ENCODE data around the gene PIGBOS1.
"Not testable (repeated sequence)": the region's sequence is repeated elsewhere in the genome, so short reads cannot be mapped to it uniquely, and the experiment has no call there.

PIGBOS1 gene

GRCh38 chr15:55290528-55291057 is 28.3 kb downstream of the PIGBOS1 start:
- peak; percentile 78 for DNase-seq

- DNase-seq = peak; percentile 70
Measured at GRCh38 chr15:55289746-55290527, 29.0 kb downstream of the PIGBOS1 start, which contains the start of gene RAB27A. RAB27A (minus strand) TSS chr15:55289813; CDS start chr15:55234934, 54,879 bp downstream.

GRCh38 chr15:55289011-55289745 is 29.7 kb downstream of the PIGBOS1 start:
- DNase-seq = peak; percentile 9

GRCh38 chr15:55288006-55288717 is 30.8 kb downstream of the PIGBOS1 start:
- no peak for DNase-seq

GRCh38 chr15:55286442-55287189 is 32.3 kb downstream of the PIGBOS1 start:
- not testable (repeated sequence) for DNase-seq

- DNase-seq = no peak
Measured at GRCh38 chr15:55284426-55284825, 34.5 kb downstream of the PIGBOS1 start.

- no peak for DNase-seq
Measured at GRCh38 chr15:55283379-55284147, 35.4 kb downstream of the PIGBOS1 start.

GRCh38 chr15:55282284-55282833 is 36.6 kb downstream of the PIGBOS1 start:
- DNase-seq = peak; percentile 68

GRCh38 chr15:55281517-55282228 is 37.2 kb downstream of the PIGBOS1 start:
- DNase-seq = no peak

GRCh38 chr15:55280589-55280988 is 38.3 kb downstream of the PIGBOS1 start:
- peak; percentile 13 for DNase-seq

- DNase-seq = peak; percentile 69
Measured at GRCh38 chr15:55279746-55280351, 39.1 kb downstream of the PIGBOS1 start.

- DNase-seq = no peak
Measured at GRCh38 chr15:55279100-55279745, 39.7 kb downstream of the PIGBOS1 start.

- DNase-seq = no peak
Measured at GRCh38 chr15:55277715-55278114, 41.2 kb downstream of the PIGBOS1 start.

GRCh38 chr15:55277116-55277564 is 41.8 kb downstream of the PIGBOS1 start:
- no peak for DNase-seq

- DNase-seq = no peak
Measured at GRCh38 chr15:55276324-55276723, 42.6 kb downstream of the PIGBOS1 start.

GRCh38 chr15:55270291-55270690 is 48.6 kb downstream of the PIGBOS1 start:
- no peak for DNase-seq

- no peak for DNase-seq
Measured at GRCh38 chr15:55268176-55268695, 50.7 kb downstream of the PIGBOS1 start.

- peak; percentile 42 for DNase-seq
Measured at GRCh38 chr15:55267401-55268175, 51.3 kb downstream of the PIGBOS1 start.
